VCaP (cell line): ENCODE data around the gene REG1A.

Source experiments
- H3K27ac ChIP-seq: fragments of 450-650 bp; 2 replicates; pipeline ENCODE4 v1.5.1; 2017
- CTCF ChIP-seq: fragments of 450-650 bp; conservative IDR thresholded peaks from 2 replicates; pipeline ENCODE4 v1.5.1; 2017; ENCODE audit warnings: mild to moderate bottlenecking, moderate library complexity

REG1A gene

GRCh38 chr2:79120194-79120713, at the start of gene REG1A:
TSS of gene REG1A (plus strand) at chr2:79120488. CDS start at chr2:79120862, 374 bp downstream.
- TF ChIP-seq CTCF, result no peak
- no peak within 1 kb of the TSS for H3K27ac ChIP-seq

- no peak overlapping the region for H3K27ac ChIP-seq
- TF ChIP-seq CTCF, result no peak
These were observed 49.2 kb upstream of the REG1A start for GRCh38 chr2:79071078-79071477.

GRCh38 chr2:79082987-79083386, 37.3 kb upstream of the REG1A start:
- no peak overlapping the region for H3K27ac ChIP-seq
- no peak for TF ChIP-seq CTCF

- no peak overlapping the region for H3K27ac ChIP-seq
- TF ChIP-seq CTCF, result no peak
These were observed 36.6 kb upstream of the REG1A start for GRCh38 chr2:79083597-79084251.

- no peak overlapping the region for H3K27ac ChIP-seq
- TF ChIP-seq CTCF, result no peak
These were observed 35.7 kb upstream of the REG1A start for GRCh38 chr2:79084495-79085135.

GRCh38 chr2:79085382-79085781, 34.9 kb upstream of the REG1A start:
- TF ChIP-seq CTCF, result no peak
- no peak overlapping the region for H3K27ac ChIP-seq

- H3K27ac ChIP-seq, result no peak overlapping the region
- TF ChIP-seq CTCF, result no peak
These were observed 34.0 kb upstream of the REG1A start for GRCh38 chr2:79086255-79086654.
